ENCODE measurements around the gene INPP4B. TPM values are rescaled to one million over a fixed set of nuclear protein-coding genes. Genes with fewer than 3 reads are reported as not detected.

The INPP4B gene
- total and polyA plus RNA-seq, 2 donors (not counting 1 experiment from before 2014, with no cell fraction given): 19.7 to 22.2 TPM

DNA sequence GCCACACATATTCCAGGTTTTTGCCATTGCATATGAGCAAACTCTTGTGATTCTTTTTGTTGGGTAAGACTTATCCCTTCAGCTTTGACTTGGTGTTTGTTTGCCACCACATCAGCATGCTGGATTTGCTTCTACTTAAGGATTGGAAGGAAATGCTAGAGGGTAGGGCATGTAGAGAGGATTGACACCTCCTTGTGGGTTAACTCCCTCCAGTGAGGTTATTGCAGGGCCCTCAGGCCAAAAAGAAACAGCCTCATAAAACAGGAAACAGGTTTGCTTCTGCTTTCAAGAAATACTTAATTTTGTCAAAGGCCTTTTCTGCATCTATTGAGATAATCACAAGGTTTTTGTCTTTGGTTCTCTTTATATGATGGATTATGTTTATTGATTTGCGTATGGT, 15.2 kb upstream of the INPP4B start:
- no peaks in the 10 kb centered on the region for H3K79me2 ChIP-seq (ENCODE audit: control insufficient read depth, insufficient read depth, low read length)
- no peaks in the 10 kb centered on the region for H3K4me1 ChIP-seq (ENCODE audit: control insufficient read depth, extremely low read depth, insufficient read depth, low read length)
- H3K4me3 ChIP-seq (replicated peaks in 1 of 4; ENCODE audit: control extremely low read depth in 1 of 4, insufficient read depth in 1 of 4, low read depth in 3 of 4, low read length in 4 of 4): no peak overlapping the region
- H2AFZ ChIP-seq (ENCODE audit: low read length): no peak overlapping the region
- H3K9ac ChIP-seq (ENCODE audit: insufficient read depth, low read length): no peak overlapping the region
- no peaks in the 10 kb centered on the region for H3K27me3 ChIP-seq (ENCODE audit: control insufficient read depth, insufficient read depth, low read length)
- no peaks in the 10 kb centered on the region for H3K9me3 ChIP-seq (ENCODE audit: control insufficient read depth, insufficient read depth, low read depth, low read length)
- H3K27ac ChIP-seq (ENCODE audit: insufficient read depth, low read length): no peak overlapping the region
- H3K4me2 ChIP-seq (ENCODE audit: extremely low read depth, insufficient read depth, low read length): no peak overlapping the region
- DNase-seq (ENCODE audit: low read depth in 2 of 2): no peak
- TF ChIP-seq, protein P1, sequence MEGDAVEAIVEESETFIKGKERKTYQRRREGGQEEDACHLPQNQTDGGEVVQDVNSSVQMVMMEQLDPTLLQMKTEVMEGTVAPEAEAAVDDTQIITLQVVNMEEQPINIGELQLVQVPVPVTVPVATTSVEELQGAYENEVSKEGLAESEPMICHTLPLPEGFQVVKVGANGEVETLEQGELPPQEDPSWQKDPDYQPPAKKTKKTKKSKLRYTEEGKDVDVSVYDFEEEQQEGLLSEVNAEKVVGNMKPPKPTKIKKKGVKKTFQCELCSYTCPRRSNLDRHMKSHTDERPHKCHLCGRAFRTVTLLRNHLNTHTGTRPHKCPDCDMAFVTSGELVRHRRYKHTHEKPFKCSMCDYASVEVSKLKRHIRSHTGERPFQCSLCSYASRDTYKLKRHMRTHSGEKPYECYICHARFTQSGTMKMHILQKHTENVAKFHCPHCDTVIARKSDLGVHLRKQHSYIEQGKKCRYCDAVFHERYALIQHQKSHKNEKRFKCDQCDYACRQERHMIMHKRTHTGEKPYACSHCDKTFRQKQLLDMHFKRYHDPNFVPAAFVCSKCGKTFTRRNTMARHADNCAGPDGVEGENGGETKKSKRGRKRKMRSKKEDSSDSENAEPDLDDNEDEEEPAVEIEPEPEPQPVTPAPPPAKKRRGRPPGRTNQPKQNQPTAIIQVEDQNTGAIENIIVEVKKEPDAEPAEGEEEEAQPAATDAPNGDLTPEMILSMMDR (conservative IDR thresholded peaks at IDR 0.05 in 1 of 2, IDR thresholded peaks at IDR 0.05 in 1 of 2; ENCODE audit: low read depth in 1 of 2, low read length in 2 of 2): no peak
- TF ChIP-seq EZH2 (IDR thresholded peaks at IDR 0.05; ENCODE audit: low read length, missing control alignments): no peak
- no peaks in the 10 kb centered on the region for H4K20me1 ChIP-seq (ENCODE audit: control insufficient read depth, extremely low read depth, insufficient read depth, low read length)
- no peaks in the 10 kb centered on the region for H3K36me3 ChIP-seq (ENCODE audit: control insufficient read depth, insufficient read depth, low read length)

- Histone ChIP-seq H3K27ac (ENCODE audit: insufficient read depth, low read length) (no peak overlapping the region), H3K79me2 (ENCODE audit: control insufficient read depth, insufficient read depth, low read length) (no peaks in the 10 kb centered on the region), H3K9ac (ENCODE audit: insufficient read depth, low read length) (no peak overlapping the region), H2AFZ (ENCODE audit: low read length) (no peak overlapping the region), H3K36me3 (ENCODE audit: control insufficient read depth, insufficient read depth, low read length) (no peaks in the 10 kb centered on the region), H3K4me1 (ENCODE audit: control insufficient read depth, extremely low read depth, insufficient read depth, low read length) (no peaks in the 10 kb centered on the region), H3K27me3 (ENCODE audit: control insufficient read depth, insufficient read depth, low read length) (no peaks in the 10 kb centered on the region), H4K20me1 (ENCODE audit: control insufficient read depth, extremely low read depth, insufficient read depth, low read length) (no peaks in the 10 kb centered on the region), H3K4me3 (replicated peaks in 1 of 4; ENCODE audit: control extremely low read depth in 1 of 4, insufficient read depth in 1 of 4, low read depth in 3 of 4, low read length in 4 of 4) (no peak overlapping the region), H3K4me2 (ENCODE audit: extremely low read depth, insufficient read depth, low read length) (no peak overlapping the region), H3K9me3 (ENCODE audit: control insufficient read depth, insufficient read depth, low read depth, low read length) (no peaks in the 10 kb centered on the region)
- no peak for DNase-seq (ENCODE audit: low read depth in 2 of 2)
- TF ChIP-seq EZH2 (IDR thresholded peaks at IDR 0.05; ENCODE audit: low read length, missing control alignments): no peak
- TF ChIP-seq, protein P1 (conservative IDR thresholded peaks at IDR 0.05 in 1 of 2, IDR thresholded peaks at IDR 0.05 in 1 of 2; ENCODE audit: low read depth in 1 of 2, low read length in 2 of 2): no peak
Observed at GRCh38 chr4:142858965-142859364, 12.9 kb upstream of the INPP4B start.

DNA sequence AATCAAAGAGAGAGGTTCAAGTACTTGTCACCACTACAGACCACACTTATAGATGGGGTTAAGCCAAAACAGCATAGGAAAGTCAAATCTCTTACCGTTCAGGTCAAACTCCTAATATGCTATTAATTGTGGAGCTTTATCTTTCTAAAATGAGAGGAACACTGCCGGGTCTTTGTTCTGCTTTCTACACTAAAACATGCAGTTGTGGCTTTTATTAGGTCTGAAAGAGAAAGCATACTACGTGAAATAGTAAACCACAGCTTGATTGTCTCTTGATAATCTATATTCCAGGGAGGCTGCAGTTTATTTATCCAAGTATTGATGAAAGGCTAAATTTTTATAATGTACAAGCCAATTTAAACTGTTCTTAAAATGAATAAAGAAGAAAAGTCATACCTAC, 12.3 kb upstream of the INPP4B start:
- H3K27ac ChIP-seq (ENCODE audit: insufficient read depth, low read length): no peak overlapping the region
- no peaks in the 10 kb centered on the region for H3K9me3 ChIP-seq (ENCODE audit: control insufficient read depth, insufficient read depth, low read depth, low read length)
- H3K4me2 ChIP-seq (ENCODE audit: extremely low read depth, insufficient read depth, low read length): no peak overlapping the region
- TF ChIP-seq EZH2 (IDR thresholded peaks at IDR 0.05; ENCODE audit: low read length, missing control alignments): no peak
- TF ChIP-seq, protein P1 (conservative IDR thresholded peaks at IDR 0.05 in 1 of 2, IDR thresholded peaks at IDR 0.05 in 1 of 2; ENCODE audit: low read depth in 1 of 2, low read length in 2 of 2): no peak
- DNase-seq (ENCODE audit: low read depth in 2 of 2): no peak
- no peak overlapping the region for H3K4me3 ChIP-seq (replicated peaks in 1 of 4; ENCODE audit: control extremely low read depth in 1 of 4, insufficient read depth in 1 of 4, low read depth in 3 of 4, low read length in 4 of 4)
- H3K4me1 ChIP-seq (ENCODE audit: control insufficient read depth, extremely low read depth, insufficient read depth, low read length): no peaks in the 10 kb centered on the region
- H3K27me3 ChIP-seq (ENCODE audit: control insufficient read depth, insufficient read depth, low read length): no peaks in the 10 kb centered on the region
- no peaks in the 10 kb centered on the region for H3K79me2 ChIP-seq (ENCODE audit: control insufficient read depth, insufficient read depth, low read length)
- no peaks in the 10 kb centered on the region for H3K36me3 ChIP-seq (ENCODE audit: control insufficient read depth, insufficient read depth, low read length)
- no peaks in the 10 kb centered on the region for H4K20me1 ChIP-seq (ENCODE audit: control insufficient read depth, extremely low read depth, insufficient read depth, low read length)
- H3K9ac ChIP-seq (ENCODE audit: insufficient read depth, low read length): no peak overlapping the region
- H2AFZ ChIP-seq (ENCODE audit: low read length): no peak overlapping the region

Measured in fibroblast of lung (primary cell).